ENCODE data around the gene FRMD5.

- TF ChIP-seq CTCF (IDR thresholded peaks at IDR 0.05) (no peak), EZH2 (IDR thresholded peaks at IDR 0.05; ENCODE audit: borderline replicate concordance, insufficient read depth, low read depth, low read length, poor library complexity, severe bottlenecking) (no peak)
Observed at GRCh38 chr15:44227584-44227983, 32.5 kb upstream of the FRMD5 start.
